Ishikawa (cell line): ENCODE data around the gene NCK1.

Experiments
- CEBPB ChIP-seq: IDR thresholded peaks from 2 replicates; pipeline ENCODE4 v1.6.1; 2012
- CREB1 ChIP-seq: IDR thresholded peaks from 2 replicates; pipeline ENCODE4 v1.6.1; 2012; ENCODE audit warnings: low read depth
- EGR1 ChIP-seq: IDR thresholded peaks from 2 replicates; pipeline ENCODE4 v1.6.1; 2012
- EP300 ChIP-seq: IDR thresholded peaks from 2 replicates; pipeline ENCODE4 v1.6.1; 2012; ENCODE audit warnings: borderline replicate concordance
- FOXM1 ChIP-seq: IDR thresholded peaks from 2 replicates; pipeline ENCODE4 v1.6.1; 2012; ENCODE audit warnings: low read depth, borderline replicate concordance
- NFIC ChIP-seq: IDR thresholded peaks from 2 replicates; pipeline ENCODE4 v1.6.1; 2012
- RAD21 ChIP-seq: IDR thresholded peaks from 2 replicates; pipeline ENCODE4 v1.6.1; 2012; ENCODE audit warnings: low read depth
- TAF1 ChIP-seq: IDR thresholded peaks from 2 replicates; pipeline ENCODE4 v1.6.1; 2012; ENCODE audit warnings: low read depth, mild to moderate bottlenecking
- TCF12 ChIP-seq: IDR thresholded peaks from 2 replicates; pipeline ENCODE4 v1.6.1; 2012; ENCODE audit warnings: low read depth
- TEAD4 ChIP-seq: IDR thresholded peaks from 2 replicates; pipeline ENCODE4 v1.6.1; 2012
- YY1 ChIP-seq: IDR thresholded peaks from 2 replicates; pipeline ENCODE4 v1.6.1; 2012; ENCODE audit warnings: low read depth
- ZBTB7A ChIP-seq: IDR thresholded peaks from 2 replicates; pipeline ENCODE4 v1.6.1; 2012; ENCODE audit warnings: low read depth
- TF ChIP-seq, protein P1 (sequence below): IDR thresholded peaks from 2 replicates; pipeline ENCODE4 v1.6.1; 2012
- TF ChIP-seq, protein P2 (sequence below): IDR thresholded peaks from 2 replicates; pipeline ENCODE4 v1.6.1; 2012
- TF ChIP-seq, protein P3 (sequence below): IDR thresholded peaks from 2 replicates; pipeline ENCODE4 v1.6.1; 2012; ENCODE audit warnings: low read depth, mild to moderate bottlenecking

NCK1 gene

DNA sequence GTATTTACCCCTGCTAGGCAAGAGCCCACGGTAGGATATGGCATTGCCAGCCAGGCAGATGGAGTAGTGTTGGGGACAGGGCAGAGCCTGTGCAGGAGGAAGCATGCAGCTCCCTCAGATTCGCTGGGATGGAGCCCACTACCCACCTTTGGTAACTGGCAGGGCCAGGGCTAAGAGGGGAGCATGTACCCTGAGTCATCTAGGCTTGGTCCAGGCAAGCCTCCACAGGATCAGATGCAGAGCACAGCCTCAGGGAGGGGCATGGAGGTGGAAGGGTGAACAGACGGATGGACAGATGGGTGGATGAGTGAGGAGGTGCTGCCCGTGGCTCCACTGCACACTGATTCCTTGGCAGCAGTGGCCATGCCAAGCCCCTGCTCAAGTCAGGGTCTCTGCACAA lies 128.8 kb downstream of the NCK1 start:
- TF ChIP-seq ZBTB7A (no peak), YY1 (no peak), CEBPB (no peak), RAD21 (no peak), EP300 (no peak)
- TF ChIP-seq, protein P1, sequence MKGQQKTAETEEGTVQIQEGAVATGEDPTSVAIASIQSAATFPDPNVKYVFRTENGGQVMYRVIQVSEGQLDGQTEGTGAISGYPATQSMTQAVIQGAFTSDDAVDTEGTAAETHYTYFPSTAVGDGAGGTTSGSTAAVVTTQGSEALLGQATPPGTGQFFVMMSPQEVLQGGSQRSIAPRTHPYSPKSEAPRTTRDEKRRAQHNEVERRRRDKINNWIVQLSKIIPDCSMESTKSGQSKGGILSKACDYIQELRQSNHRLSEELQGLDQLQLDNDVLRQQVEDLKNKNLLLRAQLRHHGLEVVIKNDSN, result no peak
- TF ChIP-seq, protein P2, sequence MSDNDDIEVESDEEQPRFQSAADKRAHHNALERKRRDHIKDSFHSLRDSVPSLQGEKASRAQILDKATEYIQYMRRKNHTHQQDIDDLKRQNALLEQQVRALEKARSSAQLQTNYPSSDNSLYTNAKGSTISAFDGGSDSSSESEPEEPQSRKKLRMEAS, result no peak

DNA sequence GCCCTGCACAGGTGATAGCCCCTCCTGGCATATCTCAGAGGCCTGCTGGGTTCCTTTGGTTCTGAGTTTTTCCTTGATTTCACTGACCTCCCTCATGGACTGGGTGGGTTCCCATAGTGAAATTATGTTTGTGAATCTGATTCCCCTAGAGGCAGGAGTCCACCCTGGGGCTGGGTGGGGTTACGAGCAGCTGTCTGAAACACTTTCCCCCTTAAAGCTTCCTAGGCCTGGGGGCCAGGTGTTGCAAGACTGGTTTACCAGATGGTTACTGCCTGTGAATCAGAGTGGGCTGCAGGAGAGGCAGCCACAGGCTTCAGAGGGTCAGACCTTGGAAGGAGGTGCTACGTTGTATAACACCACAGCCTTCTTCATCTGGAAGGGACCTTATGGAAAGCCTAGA lies 130.1 kb downstream of the NCK1 start:
- TF ChIP-seq EGR1, result no peak
- TF ChIP-seq ZBTB7A, result no peak
- no peak for TF ChIP-seq CEBPB
- TF ChIP-seq EP300, result no peak
- TF ChIP-seq YY1, result no peak
- no peak for TF ChIP-seq TCF12
- TF ChIP-seq RAD21, result no peak
- no peak for TF ChIP-seq CREB1
- TF ChIP-seq TAF1, result no peak
- TF ChIP-seq, protein P2, result no peak
- TF ChIP-seq, protein P3, sequence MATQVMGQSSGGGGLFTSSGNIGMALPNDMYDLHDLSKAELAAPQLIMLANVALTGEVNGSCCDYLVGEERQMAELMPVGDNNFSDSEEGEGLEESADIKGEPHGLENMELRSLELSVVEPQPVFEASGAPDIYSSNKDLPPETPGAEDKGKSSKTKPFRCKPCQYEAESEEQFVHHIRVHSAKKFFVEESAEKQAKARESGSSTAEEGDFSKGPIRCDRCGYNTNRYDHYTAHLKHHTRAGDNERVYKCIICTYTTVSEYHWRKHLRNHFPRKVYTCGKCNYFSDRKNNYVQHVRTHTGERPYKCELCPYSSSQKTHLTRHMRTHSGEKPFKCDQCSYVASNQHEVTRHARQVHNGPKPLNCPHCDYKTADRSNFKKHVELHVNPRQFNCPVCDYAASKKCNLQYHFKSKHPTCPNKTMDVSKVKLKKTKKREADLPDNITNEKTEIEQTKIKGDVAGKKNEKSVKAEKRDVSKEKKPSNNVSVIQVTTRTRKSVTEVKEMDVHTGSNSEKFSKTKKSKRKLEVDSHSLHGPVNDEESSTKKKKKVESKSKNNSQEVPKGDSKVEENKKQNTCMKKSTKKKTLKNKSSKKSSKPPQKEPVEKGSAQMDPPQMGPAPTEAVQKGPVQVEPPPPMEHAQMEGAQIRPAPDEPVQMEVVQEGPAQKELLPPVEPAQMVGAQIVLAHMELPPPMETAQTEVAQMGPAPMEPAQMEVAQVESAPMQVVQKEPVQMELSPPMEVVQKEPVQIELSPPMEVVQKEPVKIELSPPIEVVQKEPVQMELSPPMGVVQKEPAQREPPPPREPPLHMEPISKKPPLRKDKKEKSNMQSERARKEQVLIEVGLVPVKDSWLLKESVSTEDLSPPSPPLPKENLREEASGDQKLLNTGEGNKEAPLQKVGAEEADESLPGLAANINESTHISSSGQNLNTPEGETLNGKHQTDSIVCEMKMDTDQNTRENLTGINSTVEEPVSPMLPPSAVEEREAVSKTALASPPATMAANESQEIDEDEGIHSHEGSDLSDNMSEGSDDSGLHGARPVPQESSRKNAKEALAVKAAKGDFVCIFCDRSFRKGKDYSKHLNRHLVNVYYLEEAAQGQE, result no peak
- no peak for TF ChIP-seq NFIC
- no peak for TF ChIP-seq FOXM1
- TF ChIP-seq TEAD4, result no peak
- TF ChIP-seq, protein P1, result no peak

DNA sequence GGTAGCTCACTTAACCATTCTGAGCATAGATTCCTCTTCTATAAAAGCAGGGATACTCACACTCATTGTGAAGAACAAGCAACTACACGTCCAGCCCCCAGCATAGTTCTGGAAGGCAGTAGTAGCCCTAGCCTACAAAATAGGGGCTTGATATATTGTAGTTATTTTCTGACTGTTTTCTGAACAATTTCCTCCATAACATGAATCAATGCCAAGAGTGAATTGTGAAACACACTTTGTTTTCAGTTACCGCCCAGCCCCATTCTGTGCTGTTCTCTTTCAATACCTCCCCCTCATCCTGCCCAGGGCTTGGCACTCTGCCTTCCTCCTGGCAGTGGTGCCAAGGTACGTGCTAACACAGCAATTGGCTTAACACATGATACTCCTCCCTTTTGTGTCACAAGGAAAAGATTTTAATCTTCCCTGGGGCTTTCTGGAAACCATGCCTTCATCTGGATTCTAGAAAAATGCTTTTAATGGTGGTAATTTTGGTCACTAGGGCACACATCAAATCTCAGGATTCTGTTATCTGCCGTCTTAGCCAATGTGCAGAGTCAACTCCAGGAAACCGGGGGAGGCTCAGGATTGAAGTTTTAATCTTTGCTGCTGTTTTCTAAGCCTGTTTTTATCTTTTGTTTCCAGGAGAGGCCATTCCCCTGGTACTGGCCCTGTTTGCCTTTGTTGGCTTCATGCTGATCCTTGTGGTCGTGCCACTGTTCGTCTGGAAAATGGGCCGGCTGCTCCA lies 132.9 kb downstream of the NCK1 start:
- TF ChIP-seq EGR1 (0 out of 2 replicates have a peak, but pooled peaks have one; percentile 50), EP300 (peak; percentile 65; the same call in 1 of the 2 replicates), RAD21 (peak; percentile 10; the same call in 1 of the 2 replicates), YY1 (no peak), CREB1 (no peak), ZBTB7A (no peak), TCF12 (peak; percentile 68; the same call in 1 of the 2 replicates), CEBPB (peak; percentile 93), FOXM1 (peak; percentile 37; the same call in 1 of the 2 replicates), TEAD4 (peak; percentile 71), NFIC (peak; percentile 95), TAF1 (no peak)
- TF ChIP-seq, protein P2, result peak; percentile 36; the same call in 1 of the 2 replicates
- TF ChIP-seq, protein P1, result peak; percentile 26; the same call in 1 of the 2 replicates
- TF ChIP-seq, protein P3, result no peak

DNA sequence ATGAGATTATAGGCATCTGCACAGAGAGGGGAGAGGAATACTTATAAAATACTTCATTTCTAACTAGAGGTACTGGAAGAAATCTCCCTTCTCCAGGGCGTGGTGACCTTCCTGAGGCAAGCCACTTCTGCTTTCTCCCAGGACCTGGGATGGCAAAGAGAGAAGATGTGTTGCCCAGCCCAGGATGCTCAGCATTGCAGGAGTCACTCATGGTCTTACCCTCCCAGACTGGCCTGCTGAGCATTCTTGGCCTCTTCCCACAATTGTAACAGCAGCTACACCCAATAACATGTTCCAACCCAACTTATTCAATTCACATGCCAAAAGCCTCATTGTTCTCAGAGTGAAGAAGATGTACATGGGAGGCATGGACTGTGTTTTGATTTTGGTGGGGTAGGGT lies 133.6 kb downstream of the NCK1 start:
- TF ChIP-seq, protein P1, result no peak
- TF ChIP-seq RAD21 (no peak), EGR1 (no peak), ZBTB7A (no peak), CREB1 (no peak), TAF1 (no peak), TEAD4 (no peak), NFIC (no peak), FOXM1 (no peak), CEBPB (no peak), YY1 (no peak), EP300 (no peak), TCF12 (no peak)
- TF ChIP-seq, protein P3, result no peak
- TF ChIP-seq, protein P2, result no peak
